Measurements from ENCODE around the gene ACD.
A peak's percentile ranks its signal among the peaks of the same experiment; 100 is the strongest.

Gene ACD

GRCh38 chr16:67662653-67663010 lies 2.6 kb upstream of the ACD start:
- no peak for TF ChIP-seq CTCF (IDR thresholded peaks at IDR 0.05; ENCODE audit: insufficient read depth, low read depth, low read length, missing control alignments)
- DNase-seq (ENCODE audit: low read depth): no peak
- no peak overlapping the region for H3K4me3 ChIP-seq (ENCODE audit: low read depth, low read length)

GRCh38 chr16:67661886-67662652 lies 2.0 kb upstream of the ACD start:
- no peak overlapping the region for H3K4me3 ChIP-seq (ENCODE audit: low read depth, low read length)
- DNase-seq (ENCODE audit: low read depth): no peak
- no peak for TF ChIP-seq CTCF (IDR thresholded peaks at IDR 0.05; ENCODE audit: insufficient read depth, low read depth, low read length, missing control alignments)

- no peak for TF ChIP-seq CTCF (IDR thresholded peaks at IDR 0.05; ENCODE audit: insufficient read depth, low read depth, low read length, missing control alignments)
- peak overlapping the region; percentile 51 for H3K4me3 ChIP-seq (ENCODE audit: low read depth, low read length)
- DNase-seq (ENCODE audit: low read depth): no peak
Measured at GRCh38 chr16:67661101-67661761, 1.2 kb upstream of the ACD start.

GRCh38 chr16:67660564-67661028 lies 536 bp upstream of the ACD start, which contains the start of gene PARD6A:
PARD6A (plus strand) TSS chr16:67660960; CDS start chr16:67661039, 79 bp downstream.
- DNase-seq (ENCODE audit: low read depth): peak; percentile 99
- TF ChIP-seq CTCF (IDR thresholded peaks at IDR 0.05; ENCODE audit: insufficient read depth, low read depth, low read length, missing control alignments): no peak
- peak within 1 kb of the TSS; percentile 62 for H3K4me3 ChIP-seq (ENCODE audit: low read depth, low read length)

- peak overlapping the region; percentile 62 for H3K4me3 ChIP-seq (ENCODE audit: low read depth, low read length)
- no peak for TF ChIP-seq CTCF (IDR thresholded peaks at IDR 0.05; ENCODE audit: insufficient read depth, low read depth, low read length, missing control alignments)
- DNase-seq (ENCODE audit: low read depth): no peak
Measured at GRCh38 chr16:67658849-67659674, 998 bp downstream of the ACD start.

GRCh38 chr16:67657751-67658518 lies 2.1 kb downstream of the ACD start:
- no peak overlapping the region for H3K4me3 ChIP-seq (ENCODE audit: low read depth, low read length)
- DNase-seq (ENCODE audit: low read depth): no peak
- TF ChIP-seq CTCF (IDR thresholded peaks at IDR 0.05; ENCODE audit: insufficient read depth, low read depth, low read length, missing control alignments): no peak

Measured in GM12865 (cell line).